Neural cell (in vitro differentiated cells): ENCODE measurements around the gene KRTAP4-6.

ENCODE experiments used
- EP300 ChIP-seq: fragments of 450-650 bp; conservative IDR thresholded peaks from 2 replicates; pipeline ENCODE4 v1.6.1; 2014; ENCODE audit warnings: antibody characterized with exemption, mild to moderate bottlenecking, moderate library complexity; ENCODE audit not compliant: poor library complexity, severe bottlenecking
- EZH2 ChIP-seq: fragments of 200-600, 300-800 bp; shearing (Covaris generic), sonication (generic); IDR thresholded peaks from 2 replicates; pipeline ENCODE4 v1.6.1; 2014; ENCODE audit warnings: antibody characterized with exemption, low read length, borderline replicate concordance, mild to moderate bottlenecking; ENCODE audit not compliant: insufficient read depth, poor library complexity, severe bottlenecking
- POLR2AphosphoS5 ChIP-seq: IDR thresholded peaks from 2 replicates; pipeline ENCODE4 v1.6.1; 2012
- RAD21 ChIP-seq: fragments of 450-650 bp; conservative IDR thresholded peaks from 2 replicates; pipeline ENCODE4 v1.6.1; 2014; ENCODE audit warnings: antibody characterized with exemption, mild to moderate bottlenecking, moderate library complexity
- SMC3 ChIP-seq: fragments of 450-650 bp; conservative IDR thresholded peaks from 2 replicates; pipeline ENCODE4 v1.6.1; 2014; ENCODE audit warnings: antibody characterized with exemption, mild to moderate bottlenecking, moderate library complexity; ENCODE audit not compliant: poor library complexity
- TF ChIP-seq, protein P1 (sequence below): fragments of 450-650 bp; IDR thresholded peaks from 2 replicates; pipeline ENCODE4 v1.5.1; 2014; ENCODE audit warnings: antibody characterized with exemption, mild to moderate bottlenecking, moderate library complexity; ENCODE audit not compliant: poor library complexity, severe bottlenecking
- TF ChIP-seq, protein P2 (sequence below): IDR thresholded peaks from 2 replicates; pipeline ENCODE4 v1.6.1; 2012; ENCODE audit warnings: borderline replicate concordance

DNA sequence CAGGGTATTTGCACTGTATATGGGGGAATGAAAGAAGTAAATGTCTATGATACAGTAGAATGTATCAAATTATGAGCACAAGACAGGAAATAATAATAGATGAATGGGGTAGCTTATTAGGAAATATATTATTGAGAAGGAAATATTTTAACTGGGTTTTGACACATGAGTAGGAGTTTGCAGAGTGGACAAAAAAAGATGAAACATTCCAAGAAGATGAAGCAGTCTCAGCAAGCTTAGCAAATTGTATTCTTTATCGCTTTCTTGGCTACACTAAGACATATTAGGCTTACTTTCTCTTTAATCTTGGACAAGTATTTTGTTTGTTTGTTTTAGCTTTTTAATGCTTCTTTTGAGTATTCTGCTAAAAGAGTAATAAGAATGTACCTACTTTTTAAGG, 36.4 kb downstream of the KRTAP4-6 start:
- TF ChIP-seq, protein P1, sequence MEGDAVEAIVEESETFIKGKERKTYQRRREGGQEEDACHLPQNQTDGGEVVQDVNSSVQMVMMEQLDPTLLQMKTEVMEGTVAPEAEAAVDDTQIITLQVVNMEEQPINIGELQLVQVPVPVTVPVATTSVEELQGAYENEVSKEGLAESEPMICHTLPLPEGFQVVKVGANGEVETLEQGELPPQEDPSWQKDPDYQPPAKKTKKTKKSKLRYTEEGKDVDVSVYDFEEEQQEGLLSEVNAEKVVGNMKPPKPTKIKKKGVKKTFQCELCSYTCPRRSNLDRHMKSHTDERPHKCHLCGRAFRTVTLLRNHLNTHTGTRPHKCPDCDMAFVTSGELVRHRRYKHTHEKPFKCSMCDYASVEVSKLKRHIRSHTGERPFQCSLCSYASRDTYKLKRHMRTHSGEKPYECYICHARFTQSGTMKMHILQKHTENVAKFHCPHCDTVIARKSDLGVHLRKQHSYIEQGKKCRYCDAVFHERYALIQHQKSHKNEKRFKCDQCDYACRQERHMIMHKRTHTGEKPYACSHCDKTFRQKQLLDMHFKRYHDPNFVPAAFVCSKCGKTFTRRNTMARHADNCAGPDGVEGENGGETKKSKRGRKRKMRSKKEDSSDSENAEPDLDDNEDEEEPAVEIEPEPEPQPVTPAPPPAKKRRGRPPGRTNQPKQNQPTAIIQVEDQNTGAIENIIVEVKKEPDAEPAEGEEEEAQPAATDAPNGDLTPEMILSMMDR, result no peak
- TF ChIP-seq EZH2 (no peak), POLR2AphosphoS5 (no peak), EP300 (no peak), RAD21 (no peak), SMC3 (no peak)
- TF ChIP-seq, protein P2, sequence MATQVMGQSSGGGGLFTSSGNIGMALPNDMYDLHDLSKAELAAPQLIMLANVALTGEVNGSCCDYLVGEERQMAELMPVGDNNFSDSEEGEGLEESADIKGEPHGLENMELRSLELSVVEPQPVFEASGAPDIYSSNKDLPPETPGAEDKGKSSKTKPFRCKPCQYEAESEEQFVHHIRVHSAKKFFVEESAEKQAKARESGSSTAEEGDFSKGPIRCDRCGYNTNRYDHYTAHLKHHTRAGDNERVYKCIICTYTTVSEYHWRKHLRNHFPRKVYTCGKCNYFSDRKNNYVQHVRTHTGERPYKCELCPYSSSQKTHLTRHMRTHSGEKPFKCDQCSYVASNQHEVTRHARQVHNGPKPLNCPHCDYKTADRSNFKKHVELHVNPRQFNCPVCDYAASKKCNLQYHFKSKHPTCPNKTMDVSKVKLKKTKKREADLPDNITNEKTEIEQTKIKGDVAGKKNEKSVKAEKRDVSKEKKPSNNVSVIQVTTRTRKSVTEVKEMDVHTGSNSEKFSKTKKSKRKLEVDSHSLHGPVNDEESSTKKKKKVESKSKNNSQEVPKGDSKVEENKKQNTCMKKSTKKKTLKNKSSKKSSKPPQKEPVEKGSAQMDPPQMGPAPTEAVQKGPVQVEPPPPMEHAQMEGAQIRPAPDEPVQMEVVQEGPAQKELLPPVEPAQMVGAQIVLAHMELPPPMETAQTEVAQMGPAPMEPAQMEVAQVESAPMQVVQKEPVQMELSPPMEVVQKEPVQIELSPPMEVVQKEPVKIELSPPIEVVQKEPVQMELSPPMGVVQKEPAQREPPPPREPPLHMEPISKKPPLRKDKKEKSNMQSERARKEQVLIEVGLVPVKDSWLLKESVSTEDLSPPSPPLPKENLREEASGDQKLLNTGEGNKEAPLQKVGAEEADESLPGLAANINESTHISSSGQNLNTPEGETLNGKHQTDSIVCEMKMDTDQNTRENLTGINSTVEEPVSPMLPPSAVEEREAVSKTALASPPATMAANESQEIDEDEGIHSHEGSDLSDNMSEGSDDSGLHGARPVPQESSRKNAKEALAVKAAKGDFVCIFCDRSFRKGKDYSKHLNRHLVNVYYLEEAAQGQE, result no peak
